GM21367 (cell line): ENCODE data around the gene KRTAP4-9.
"Not testable (repeated sequence)": the region's sequence is repeated elsewhere in the genome, so short reads cannot be mapped to it uniquely, and the experiment has no call there.

Source experiments
- ATAC-seq: cut with Tn5 transposase; IDR thresholded peaks from one replicate; pipeline ENCODE4 v1.9.1; 2021; ENCODE audit not compliant: unreplicated experiment

Gene KRTAP4-9

GRCh38 chr17:41105347-41105746 lies at the start of gene KRTAP4-9:
TSS of gene KRTAP4-9 (plus strand) at chr17:41105389. CDS start at chr17:41105389, 0 bp downstream.
- ATAC-seq: not testable (repeated sequence)

- no peak for ATAC-seq
These were observed 47.6 kb upstream of the KRTAP4-9 start for GRCh38 chr17:41057547-41057946.

- ATAC-seq: no peak
These were observed 46.4 kb upstream of the KRTAP4-9 start for GRCh38 chr17:41058741-41059140.

- ATAC-seq: not testable (repeated sequence)
These were observed 45.7 kb upstream of the KRTAP4-9 start for GRCh38 chr17:41059276-41060051.

- no peak for ATAC-seq
These were observed 45.1 kb upstream of the KRTAP4-9 start, which contains the start of gene KRTAP2-3 for GRCh38 chr17:41060052-41060604. TSS of gene KRTAP2-3 (minus strand) at chr17:41060114. CDS start at chr17:41060050, 64 bp downstream.

- no peak for ATAC-seq
These were observed 43.2 kb upstream of the KRTAP4-9 start for GRCh38 chr17:41061964-41062363.

GRCh38 chr17:41063449-41063848 lies 41.7 kb upstream of the KRTAP4-9 start:
- no peak for ATAC-seq

GRCh38 chr17:41064301-41064700 lies 40.9 kb upstream of the KRTAP4-9 start:
- ATAC-seq: no peak

GRCh38 chr17:41065016-41065689 lies 40.0 kb upstream of the KRTAP4-9 start:
- ATAC-seq: not testable (repeated sequence)

GRCh38 chr17:41065829-41066624 lies 39.2 kb upstream of the KRTAP4-9 start, which contains the start of gene KRTAP2-4:
TSS of gene KRTAP2-4 (minus strand) at chr17:41065879. CDS start at chr17:41065845, 34 bp downstream.
- no peak for ATAC-seq

GRCh38 chr17:41067281-41067680 lies 37.9 kb upstream of the KRTAP4-9 start:
- no peak for ATAC-seq

- no peak for ATAC-seq
These were observed 36.2 kb upstream of the KRTAP4-9 start for GRCh38 chr17:41069031-41069430.

- ATAC-seq: no peak
These were observed 33.4 kb upstream of the KRTAP4-9 start for GRCh38 chr17:41071606-41072360.

- ATAC-seq: no peak
These were observed 31.5 kb upstream of the KRTAP4-9 start for GRCh38 chr17:41073676-41074075.

GRCh38 chr17:41076788-41077187 lies 28.4 kb upstream of the KRTAP4-9 start:
- ATAC-seq: no peak

- ATAC-seq: no peak
These were observed 22.6 kb upstream of the KRTAP4-9 start for GRCh38 chr17:41082626-41083025.

- ATAC-seq: not testable (repeated sequence)
These were observed 21.8 kb upstream of the KRTAP4-9 start for GRCh38 chr17:41083427-41083826.

GRCh38 chr17:41084100-41084856 lies 20.9 kb upstream of the KRTAP4-9 start, which contains the start of gene KRTAP4-7:
TSS of gene KRTAP4-7 (plus strand) at chr17:41084150. CDS start at chr17:41084207, 57 bp downstream.
- ATAC-seq: not testable (repeated sequence)

GRCh38 chr17:41088760-41089352 lies 16.3 kb upstream of the KRTAP4-9 start:
- not testable (repeated sequence) for ATAC-seq
